GM23338 (cell line): ENCODE data around the gene SPA17. TPM values are rescaled to one million over a fixed set of nuclear protein-coding genes. Genes with fewer than 3 reads are reported as not detected.

ENCODE experiments used
- ATAC-seq: fragments of 200-7000 bp; cut with Tn5 transposase; 3 replicates; pipeline ENCODE4 v1.9.1; 2020
- DNase-seq: peaks from one replicate; pipeline ENCODE4 v3.0.0-alpha.2; 2015; ENCODE audit warnings: low spot score
- H2AFZ ChIP-seq: fragments of 200-600 bp; sonication (generic); 2 replicates; pipeline ENCODE4 v1.8.0; 2016; ENCODE audit warnings: antibody characterized with exemption, mild to moderate bottlenecking, moderate library complexity
- H3F3A ChIP-seq: fragments of 200-600 bp; sonication (generic); replicated peaks from 2 replicates; pipeline ENCODE4 v1.8.0; 2017; ENCODE audit warnings: antibody characterized with exemption, mixed run types, low read depth
- H3K27ac ChIP-seq: fragments of 200-600 bp; sonication (generic); 2 replicates; pipeline ENCODE4 v1.6.1; 2016; ENCODE audit warnings: low read depth
- H3K27me3 ChIP-seq: fragments of 200-600 bp; sonication (generic); 2 replicates; pipeline ENCODE4 v1.8.0; 2016; ENCODE audit warnings: mild to moderate bottlenecking, mixed run types, moderate library complexity; ENCODE audit not compliant: insufficient read depth
- H3K36me3 ChIP-seq: fragments of 200-600 bp; sonication (generic); 2 replicates; pipeline ENCODE4 v1.8.0; 2016; ENCODE audit warnings: mild to moderate bottlenecking; ENCODE audit not compliant: insufficient read depth
- H3K4me1 ChIP-seq: fragments of 200-600 bp; sonication (generic); 2 replicates; pipeline ENCODE4 v1.8.0; 2016; ENCODE audit warnings: mild to moderate bottlenecking, moderate library complexity; ENCODE audit not compliant: insufficient read depth
- H3K4me2 ChIP-seq: fragments of 200-600 bp; sonication (generic); 2 replicates; pipeline ENCODE4 v1.7.1; 2017; ENCODE audit warnings: mixed run types
- H3K4me3 ChIP-seq: fragments of 200-600 bp; sonication (generic); 2 replicates; pipeline ENCODE4 v1.6.1; 2016; ENCODE audit warnings: mixed run types
- H3K79me2 ChIP-seq: fragments of 200-600 bp; sonication (generic); replicated peaks from 2 replicates; pipeline ENCODE4 v1.8.0; 2017; ENCODE audit warnings: mild to moderate bottlenecking; ENCODE audit not compliant: insufficient read depth
- H3K9me2 ChIP-seq: fragments of 200-600 bp; sonication (generic); 2 replicates; pipeline ENCODE4 v1.8.0; 2017; ENCODE audit not compliant: insufficient read depth
- H4K20me1 ChIP-seq: fragments of 200-600 bp; sonication (generic); replicated peaks from 2 replicates; pipeline ENCODE4 v1.8.0; 2017; ENCODE audit warnings: mild to moderate bottlenecking; ENCODE audit not compliant: insufficient read depth
- H3K27ac Mint-ChIP-seq: 2 replicates; pipeline ENCODE4 v1.8.0; 2020; ENCODE audit warnings: inconsistent platforms, mild to moderate bottlenecking, moderate library complexity, mixed read lengths
- H3K27me3 Mint-ChIP-seq: 3 replicates; pipeline ENCODE4 v1.8.0; 2022; ENCODE audit warnings: low read depth, mild to moderate bottlenecking, moderate library complexity, mixed read lengths, inconsistent platforms; ENCODE audit not compliant: insufficient read depth, poor library complexity
- H3K36me3 Mint-ChIP-seq: 3 replicates; pipeline ENCODE4 v1.8.0; 2021; ENCODE audit warnings: low read depth, mild to moderate bottlenecking, inconsistent platforms, moderate library complexity, mixed read lengths
- H3K4me1 Mint-ChIP-seq: 3 replicates; pipeline ENCODE4 v1.8.0; 2020; ENCODE audit warnings: mild to moderate bottlenecking, inconsistent platforms, mixed read lengths
- H3K4me3 Mint-ChIP-seq: 3 replicates; pipeline ENCODE4 v1.8.0; 2021; ENCODE audit warnings: moderate library complexity, mild to moderate bottlenecking, inconsistent platforms, mixed read lengths
- H3K9me3 Mint-ChIP-seq: 3 replicates; pipeline ENCODE4 v1.8.0; 2020; ENCODE audit warnings: moderate library complexity, mild to moderate bottlenecking, inconsistent platforms, mixed read lengths
- CTCF ChIP-seq, 2 experiments: fragments of 200-600 bp in 1 of 2; sonication (generic) in 1 of 2; conservative IDR thresholded peaks; 2 replicates each; pipeline versions ENCODE4 v1.5.1 to v1.6.1; 2016 to 2017; ENCODE audit warnings: antibody characterized with exemption in 2 of 2, low read depth in 2 of 2, mild to moderate bottlenecking in 2 of 2, moderate library complexity in 1 of 2
- EZH2 ChIP-seq: fragments of 200-600 bp; sonication (generic); IDR thresholded peaks from one replicate; pipeline ENCODE4 v1.8.0; 2017; ENCODE audit warnings: antibody characterized with exemption, mild to moderate bottlenecking, low read depth; ENCODE audit not compliant: unreplicated experiment
- EZH2phosphoT487 ChIP-seq: fragments of 200-600 bp; sonication (generic); IDR thresholded peaks from one replicate; pipeline ENCODE4 v1.8.1; 2018; ENCODE audit warnings: antibody characterized with exemption; ENCODE audit not compliant: unreplicated experiment
- JUNB ChIP-seq: IDR thresholded peaks from one replicate; pipeline ENCODE4 v1.6.1; 2016; ENCODE audit warnings: antibody characterized with exemption; ENCODE audit not compliant: unreplicated experiment
- NANOG ChIP-seq: IDR thresholded peaks from 2 replicates; pipeline ENCODE4 v1.6.1; 2016; ENCODE audit warnings: antibody characterized with exemption, borderline replicate concordance
- POLR2AphosphoS5 ChIP-seq: IDR thresholded peaks from 2 replicates; pipeline ENCODE4 v1.6.1; 2016; ENCODE audit warnings: antibody characterized with exemption, low read depth
- ZNF114 ChIP-seq: fragments of 250-450 bp; sonication (Bioruptor Pico); IDR thresholded peaks from 2 replicates; pipeline ENCODE4 v1.5.0; 2020; ENCODE audit warnings: mild to moderate bottlenecking, moderate library complexity
- ZNF331 ChIP-seq: fragments of 250-450 bp; sonication (Bioruptor Pico); IDR thresholded peaks from 2 replicates; pipeline ENCODE4 v1.5.0; 2020; ENCODE audit warnings: low read depth, mild to moderate bottlenecking, moderate library complexity
- polyA plus RNA-seq: library from polyadenylated mRNA; unstranded; fragments of >200 nt; fragmentation: Nextera tagmentation; extraction: Ambion mirVana; gene quantifications from 2 replicates; pipeline ENCODE4 v1.2.1, GENCODE V29; 2016
- total RNA-seq: library from RNA; depleted of rRNA; stranded (reverse); fragments of >200 nt; shearing (Covaris generic); gene quantifications from 2 replicates; pipeline ENCODE4 v1.2.3, GENCODE V29; 2014
- TF ChIP-seq, protein P1 (sequence below): IDR thresholded peaks from 2 replicates; pipeline ENCODE4 v1.6.1; 2016; ENCODE audit warnings: antibody characterized with exemption
- TF ChIP-seq, protein P2 (sequence below): IDR thresholded peaks from one replicate; pipeline ENCODE4 v1.6.1; 2018; ENCODE audit warnings: antibody characterized with exemption; ENCODE audit not compliant: unreplicated experiment

SPA17 gene
- total and polyA plus RNA-seq, 2 experiments from 2014 or later: 3.2 to 14.9 TPM

GRCh38 chr11:124707829-124708228 is 34.1 kb downstream of the SPA17 start:
- H3K36me3 Mint-ChIP-seq: 0 out of 3 replicates have a peak, but pooled peaks cover 2% of the 10 kb centered on the region
- H3K4me1 Mint-ChIP-seq: no peaks in the 10 kb centered on the region
- H4K20me1 ChIP-seq: no peaks in the 10 kb centered on the region
- H3K27ac Mint-ChIP-seq: no peak overlapping the region
- DNase-seq (no peak), ATAC-seq (no peak)
- no peak overlapping the region for H3K4me3 Mint-ChIP-seq
- H3K9me3 Mint-ChIP-seq: peaks cover 14% of the 10 kb centered on the region
- TF ChIP-seq ZNF331 (CRISPR knock-in tag): no peak
- TF ChIP-seq POLR2AphosphoS5: no peak
- no peak for TF ChIP-seq NANOG
- TF ChIP-seq EZH2phosphoT487: no peak
- TF ChIP-seq CTCF (conservative IDR thresholded peaks at IDR 0.05; ENCODE audit: low read depth in 2 of 2): no peak
- no peak for TF ChIP-seq EZH2
- no peak overlapping the region for H3K27ac ChIP-seq
- H3K4me2 ChIP-seq: no peak overlapping the region
- H3K27me3 Mint-ChIP-seq: peaks cover 10% of the 10 kb centered on the region
- no peaks in the 10 kb centered on the region for H3K9me2 ChIP-seq
- H3K4me3 ChIP-seq: no peak overlapping the region
- H3K27me3 ChIP-seq: 0 out of 2 replicates have a peak, but pooled peaks cover 6% of the 10 kb centered on the region
- no peaks in the 10 kb centered on the region for H3K4me1 ChIP-seq
- no peak overlapping the region for H2AFZ ChIP-seq
- no peaks in the 10 kb centered on the region; the same call in 1 of the 2 replicates for H3K36me3 ChIP-seq
- H3F3A ChIP-seq: no peaks in the 10 kb centered on the region
- H3K79me2 ChIP-seq: no peaks in the 10 kb centered on the region

GRCh38 chr11:124712392-124712791 is 38.7 kb downstream of the SPA17 start:
- DNase-seq: no peak
- H3K4me1 ChIP-seq: peaks cover 6% of the 10 kb centered on the region; the same call in 1 of the 2 replicates
- no peaks in the 10 kb centered on the region; the same call in 1 of the 2 replicates for H3K36me3 ChIP-seq
- no peak overlapping the region for H3K27ac ChIP-seq
- H3K9me2 ChIP-seq: no peaks in the 10 kb centered on the region
- no peaks in the 10 kb centered on the region; the same call in 1 of the 2 replicates for H4K20me1 ChIP-seq
- H3K27me3 ChIP-seq: peaks cover 43% of the 10 kb centered on the region
- peaks cover 1% of the 10 kb centered on the region; the same call in 2 of the 3 replicates for H3K4me1 Mint-ChIP-seq
- no peak overlapping the region for H3K4me3 Mint-ChIP-seq
- peaks cover 26% of the 10 kb centered on the region for H3K27me3 Mint-ChIP-seq
- H3K79me2 ChIP-seq: no peaks in the 10 kb centered on the region
- ATAC-seq: no peak
- H3K36me3 Mint-ChIP-seq: 0 out of 3 replicates have a peak, but pooled peaks cover 2% of the 10 kb centered on the region
- H2AFZ ChIP-seq: no peak overlapping the region
- no peaks in the 10 kb centered on the region for H3F3A ChIP-seq
- no peak overlapping the region for H3K4me3 ChIP-seq
- peaks cover 10% of the 10 kb centered on the region for H3K9me3 Mint-ChIP-seq
- H3K4me2 ChIP-seq: no peak overlapping the region
- H3K27ac Mint-ChIP-seq: no peak overlapping the region
- TF ChIP-seq, protein P1, sequence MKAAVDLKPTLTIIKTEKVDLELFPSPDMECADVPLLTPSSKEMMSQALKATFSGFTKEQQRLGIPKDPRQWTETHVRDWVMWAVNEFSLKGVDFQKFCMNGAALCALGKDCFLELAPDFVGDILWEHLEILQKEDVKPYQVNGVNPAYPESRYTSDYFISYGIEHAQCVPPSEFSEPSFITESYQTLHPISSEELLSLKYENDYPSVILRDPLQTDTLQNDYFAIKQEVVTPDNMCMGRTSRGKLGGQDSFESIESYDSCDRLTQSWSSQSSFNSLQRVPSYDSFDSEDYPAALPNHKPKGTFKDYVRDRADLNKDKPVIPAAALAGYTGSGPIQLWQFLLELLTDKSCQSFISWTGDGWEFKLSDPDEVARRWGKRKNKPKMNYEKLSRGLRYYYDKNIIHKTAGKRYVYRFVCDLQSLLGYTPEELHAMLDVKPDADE: no peak
- TF ChIP-seq, protein P2, sequence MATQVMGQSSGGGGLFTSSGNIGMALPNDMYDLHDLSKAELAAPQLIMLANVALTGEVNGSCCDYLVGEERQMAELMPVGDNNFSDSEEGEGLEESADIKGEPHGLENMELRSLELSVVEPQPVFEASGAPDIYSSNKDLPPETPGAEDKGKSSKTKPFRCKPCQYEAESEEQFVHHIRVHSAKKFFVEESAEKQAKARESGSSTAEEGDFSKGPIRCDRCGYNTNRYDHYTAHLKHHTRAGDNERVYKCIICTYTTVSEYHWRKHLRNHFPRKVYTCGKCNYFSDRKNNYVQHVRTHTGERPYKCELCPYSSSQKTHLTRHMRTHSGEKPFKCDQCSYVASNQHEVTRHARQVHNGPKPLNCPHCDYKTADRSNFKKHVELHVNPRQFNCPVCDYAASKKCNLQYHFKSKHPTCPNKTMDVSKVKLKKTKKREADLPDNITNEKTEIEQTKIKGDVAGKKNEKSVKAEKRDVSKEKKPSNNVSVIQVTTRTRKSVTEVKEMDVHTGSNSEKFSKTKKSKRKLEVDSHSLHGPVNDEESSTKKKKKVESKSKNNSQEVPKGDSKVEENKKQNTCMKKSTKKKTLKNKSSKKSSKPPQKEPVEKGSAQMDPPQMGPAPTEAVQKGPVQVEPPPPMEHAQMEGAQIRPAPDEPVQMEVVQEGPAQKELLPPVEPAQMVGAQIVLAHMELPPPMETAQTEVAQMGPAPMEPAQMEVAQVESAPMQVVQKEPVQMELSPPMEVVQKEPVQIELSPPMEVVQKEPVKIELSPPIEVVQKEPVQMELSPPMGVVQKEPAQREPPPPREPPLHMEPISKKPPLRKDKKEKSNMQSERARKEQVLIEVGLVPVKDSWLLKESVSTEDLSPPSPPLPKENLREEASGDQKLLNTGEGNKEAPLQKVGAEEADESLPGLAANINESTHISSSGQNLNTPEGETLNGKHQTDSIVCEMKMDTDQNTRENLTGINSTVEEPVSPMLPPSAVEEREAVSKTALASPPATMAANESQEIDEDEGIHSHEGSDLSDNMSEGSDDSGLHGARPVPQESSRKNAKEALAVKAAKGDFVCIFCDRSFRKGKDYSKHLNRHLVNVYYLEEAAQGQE: no peak
- TF ChIP-seq NANOG (no peak), JUNB (no peak), ZNF114 (no peak), EZH2 (no peak), POLR2AphosphoS5 (no peak)
